EL (cell line): ENCODE results near the gene TRPC4.
"Not testable (repeated sequence)": the region's sequence is repeated elsewhere in the genome, so short reads cannot be mapped to it uniquely, and the experiment has no call there.

ENCODE experiments used
- DNase-seq: peaks from one replicate; pipeline ENCODE4 v3.0.0-alpha.2; 2016

Gene TRPC4

DNA sequence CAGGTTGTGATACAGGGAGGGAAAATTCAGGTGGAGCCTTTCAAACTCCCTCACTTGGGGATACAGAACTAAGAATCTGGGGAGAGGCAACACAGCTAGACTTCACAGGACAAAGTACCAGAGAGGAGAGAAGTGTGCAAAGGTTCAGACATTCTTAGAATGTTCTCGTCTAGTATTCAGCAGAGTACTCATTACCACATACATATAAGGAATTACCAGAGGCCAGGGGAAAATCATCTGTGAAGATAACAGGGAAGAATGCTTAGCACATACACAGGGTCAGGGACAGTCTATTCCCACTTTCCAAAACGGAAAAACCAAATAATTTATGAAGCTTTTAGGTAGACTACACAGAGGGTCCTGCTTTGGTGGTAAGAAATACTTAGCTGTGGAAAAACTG is 58.1 kb downstream of the TRPC4 start:
- DNase-seq: peak; percentile 20

DNA sequence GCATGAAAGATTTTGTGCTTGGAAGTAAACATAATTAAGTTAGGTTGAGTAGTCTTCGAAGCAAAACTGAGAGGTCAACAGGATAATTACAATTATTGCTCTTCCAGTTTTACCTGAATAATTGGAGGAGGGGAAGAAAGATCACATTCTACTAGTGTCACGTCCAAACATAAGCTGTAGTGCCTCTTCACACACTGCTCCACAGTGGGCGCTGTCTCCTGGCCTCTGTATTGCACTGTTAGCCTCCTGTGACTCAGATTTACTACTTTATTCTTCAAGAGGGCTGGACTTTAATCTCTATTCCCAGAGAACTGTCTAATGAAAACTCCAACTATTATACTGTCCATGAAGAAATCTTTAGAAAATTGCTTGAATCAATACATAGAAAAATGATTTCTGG is 62.9 kb downstream of the TRPC4 start:
- no peak for DNase-seq

DNA sequence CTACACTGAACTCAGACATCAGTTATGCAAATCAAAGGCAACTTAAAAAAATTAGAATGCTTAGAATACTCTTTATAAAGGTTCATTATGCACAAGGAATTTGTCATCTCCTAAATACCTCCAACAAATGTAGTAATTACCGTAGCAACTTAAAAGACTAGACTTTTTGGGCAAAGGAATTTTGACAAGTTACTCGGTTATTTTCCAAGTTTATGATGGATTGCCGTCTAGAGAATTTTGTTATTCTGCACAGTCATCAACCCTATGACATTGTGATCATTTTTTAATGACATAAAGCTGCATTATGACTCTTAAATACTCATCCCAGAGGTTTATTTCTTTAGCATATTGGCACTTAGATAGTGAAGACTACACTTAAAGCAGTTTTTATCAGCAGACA is 71.9 kb downstream of the TRPC4 start:
- DNase-seq: no peak

DNA sequence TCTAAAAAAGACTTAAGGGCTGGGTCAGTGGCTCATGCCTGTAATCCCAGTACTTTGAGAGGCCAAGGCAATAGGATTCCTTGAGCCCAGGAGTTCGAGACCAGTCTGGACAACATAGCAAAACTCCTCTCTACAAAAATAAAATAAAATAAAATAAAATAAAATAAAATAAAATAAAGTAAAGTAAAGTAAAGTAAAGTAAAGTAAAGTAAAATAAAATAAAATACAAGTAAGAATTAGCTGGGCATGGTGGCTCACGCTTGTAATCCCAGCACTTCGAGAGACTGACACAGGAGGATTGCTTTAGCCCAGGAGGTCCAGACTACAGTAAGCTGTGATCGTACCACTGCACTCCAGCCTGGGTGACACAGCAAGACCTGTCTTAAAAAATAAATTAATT is 72.8 kb downstream of the TRPC4 start:
- DNase-seq: not testable (repeated sequence)

- DNase-seq: peak; percentile 30
Observed at GRCh38 chr13:37795326-37795725, 74.2 kb downstream of the TRPC4 start.

DNA sequence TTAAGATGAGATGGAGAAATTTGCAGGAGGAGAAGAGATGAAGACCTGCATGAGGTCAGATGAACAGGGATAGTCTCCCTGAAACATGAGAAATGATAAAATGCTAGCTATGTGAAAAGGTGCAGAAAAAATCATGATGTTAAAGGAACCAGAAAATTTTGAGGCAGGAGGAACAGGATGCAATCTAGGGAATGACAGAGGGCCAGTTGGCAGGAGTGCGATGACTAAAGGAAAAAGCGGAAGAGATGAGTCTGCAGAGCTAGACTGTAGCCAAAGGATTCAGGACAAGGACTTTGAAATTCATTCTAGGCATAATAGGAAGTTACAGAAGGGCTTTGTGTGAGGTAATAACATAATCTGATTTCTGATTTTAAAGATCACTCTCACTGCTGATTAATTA is 77.9 kb downstream of the TRPC4 start:
- DNase-seq: peak; percentile 34

- no peak for DNase-seq
Observed at GRCh38 chr13:37788346-37788745, 81.2 kb downstream of the TRPC4 start.

DNA sequence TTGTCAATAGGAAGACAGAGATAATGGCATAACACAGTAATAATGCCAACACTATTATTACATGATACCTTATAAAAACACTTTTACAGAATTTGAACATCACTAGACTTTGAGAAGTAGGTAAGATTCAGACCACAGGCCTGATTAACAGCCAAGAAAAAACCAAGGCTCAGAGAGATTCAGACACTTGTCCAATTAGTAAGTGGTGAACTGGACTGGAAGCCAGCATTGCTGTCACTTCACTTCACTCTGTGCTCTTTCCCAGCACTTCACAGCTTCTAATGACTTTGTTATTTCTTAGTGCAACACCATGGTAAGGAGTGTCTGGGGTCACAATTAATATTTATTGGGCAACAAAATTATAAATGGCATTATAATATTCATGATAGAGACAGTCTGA is 91.9 kb downstream of the TRPC4 start:
- DNase-seq: no peak

GRCh38 chr13:37775871-37776270 is 93.7 kb downstream of the TRPC4 start:
- DNase-seq: peak; percentile 54

GRCh38 chr13:37772644-37773043 is 96.9 kb downstream of the TRPC4 start:
- no peak for DNase-seq

DNA sequence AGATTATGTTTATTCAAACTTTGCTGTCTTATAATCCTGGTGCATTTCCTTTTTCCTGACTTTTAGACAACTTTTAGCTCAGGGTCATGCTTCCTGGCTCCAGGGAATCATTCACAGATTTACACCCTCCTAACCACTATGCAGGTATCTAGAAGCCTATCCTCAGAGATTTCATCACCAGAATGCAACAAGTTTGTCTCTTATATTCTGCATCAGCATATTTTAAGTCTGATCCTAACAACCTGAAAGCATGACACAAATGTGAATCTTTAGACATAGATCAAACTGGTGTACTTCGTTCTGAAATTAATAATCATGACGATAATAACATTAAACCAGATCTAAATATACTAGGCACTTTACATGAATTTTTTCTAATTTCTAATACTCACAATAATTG is 100.0 kb downstream of the TRPC4 start:
- no peak for DNase-seq

DNA sequence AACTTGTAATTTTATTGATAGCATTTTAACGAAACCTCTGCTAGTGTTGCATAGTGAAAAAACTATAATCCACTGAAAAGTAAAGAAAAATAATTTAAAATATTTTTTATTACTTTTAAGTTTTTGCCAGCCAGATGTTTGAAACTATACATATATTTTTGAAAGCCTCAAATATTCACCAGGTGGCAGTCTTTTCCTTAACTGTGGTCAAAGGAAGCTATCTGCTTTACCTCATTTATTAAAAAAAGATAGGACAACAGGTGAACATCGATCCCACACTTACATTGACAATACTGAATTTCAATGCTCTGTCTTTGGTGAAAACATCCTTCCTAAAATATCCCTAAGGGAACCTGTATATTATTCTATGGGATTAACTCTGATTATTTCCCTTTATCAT is 100.5 kb downstream of the TRPC4 start:
- no peak for DNase-seq

DNA sequence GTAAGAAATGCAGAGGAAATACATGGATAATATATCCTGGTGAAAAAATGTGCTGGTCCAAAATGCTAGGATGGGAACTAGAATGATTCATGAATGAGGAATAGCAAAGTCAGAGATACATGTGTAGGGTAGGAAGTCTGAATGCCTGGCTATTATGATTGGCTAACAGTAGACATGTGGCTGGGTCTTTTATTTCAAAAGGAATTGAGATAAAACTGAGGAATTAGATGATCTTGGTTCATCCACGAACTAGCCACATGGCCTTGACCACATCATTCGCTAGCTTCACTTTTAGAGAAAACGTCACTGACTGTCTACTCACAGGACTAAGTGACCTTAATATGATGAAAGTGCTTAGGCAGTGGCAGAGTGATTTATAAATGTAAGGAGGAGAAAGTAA is 103.1 kb downstream of the TRPC4 start:
- no peak for DNase-seq

DNA sequence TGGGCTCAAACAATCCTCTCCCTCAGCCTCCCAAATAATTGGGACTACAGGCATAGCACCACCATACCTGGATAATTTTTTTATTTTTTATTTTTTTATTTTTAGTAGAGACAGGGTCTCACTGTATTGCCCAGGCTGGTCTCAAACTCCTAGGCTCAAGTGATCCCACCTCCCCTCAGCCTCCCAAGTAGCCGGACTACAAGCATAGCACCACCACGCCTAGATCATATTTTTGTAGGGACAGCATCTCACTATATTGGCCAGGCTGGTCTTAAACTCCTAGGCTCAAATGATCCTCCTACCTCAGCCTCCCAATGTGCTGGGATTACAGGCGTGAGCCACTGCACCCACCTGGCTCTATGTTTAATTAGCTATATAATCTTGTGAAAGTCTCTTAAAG is 114.2 kb downstream of the TRPC4 start:
- DNase-seq: no peak

DNA sequence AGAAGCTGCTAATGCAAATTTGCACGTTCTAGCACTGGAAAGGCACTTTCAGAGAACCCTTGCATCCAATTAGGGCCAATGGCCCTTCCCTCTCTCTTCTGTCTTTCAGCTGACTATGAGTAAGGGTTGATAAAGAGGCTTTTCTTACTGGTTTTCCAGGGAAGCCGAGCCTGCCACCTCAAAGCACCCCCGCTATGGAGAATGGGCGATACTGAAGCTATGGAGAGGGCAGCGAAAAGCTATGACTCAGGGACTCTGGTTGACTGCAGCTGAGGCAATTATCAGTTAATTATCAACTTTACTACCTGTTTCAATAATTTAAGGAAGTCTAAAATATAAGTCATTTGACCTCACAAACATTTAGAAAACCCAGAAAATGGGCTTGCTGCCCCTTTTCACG is 115.8 kb downstream of the TRPC4 start:
- no peak for DNase-seq

DNA sequence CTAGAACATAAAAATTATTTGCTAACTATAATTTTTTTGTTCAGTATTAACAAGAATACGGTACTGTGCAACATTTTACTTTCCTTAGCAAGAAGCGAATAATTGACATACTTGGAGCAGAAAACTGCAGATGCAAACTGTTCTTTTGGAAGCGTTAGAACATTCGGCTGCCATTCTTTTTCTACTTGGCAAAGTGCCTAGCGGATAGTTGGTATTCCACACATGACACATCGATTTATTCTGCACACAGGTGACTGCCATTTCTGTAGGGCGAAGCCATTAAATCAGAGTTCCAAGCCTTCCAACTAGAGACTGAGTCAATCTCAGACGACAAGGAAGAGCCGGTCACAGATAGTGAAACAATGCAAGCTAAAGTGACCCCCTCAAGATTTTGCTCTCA is 117.4 kb downstream of the TRPC4 start:
- DNase-seq: no peak

- no peak for DNase-seq
Observed at GRCh38 chr13:37751025-37751424, 118.5 kb downstream of the TRPC4 start.

DNA sequence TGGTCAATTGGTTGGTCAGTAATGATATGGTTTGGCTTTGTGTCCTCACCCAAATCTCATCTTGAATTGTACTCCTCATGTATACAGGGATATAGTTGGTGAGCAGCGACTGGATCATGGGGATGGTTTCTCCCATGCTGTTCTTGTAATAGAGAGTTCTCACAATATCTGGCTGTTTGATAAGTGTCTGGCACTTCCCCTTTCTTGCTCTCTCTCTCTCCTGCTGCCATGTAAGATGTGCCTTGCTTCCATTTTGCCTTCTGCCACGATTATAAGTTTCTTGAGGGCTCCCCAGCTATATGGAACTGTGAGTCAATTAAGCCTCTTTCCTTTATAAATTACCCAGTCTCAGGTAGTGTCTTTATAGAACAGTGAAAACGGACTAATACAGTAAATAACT is 120.7 kb downstream of the TRPC4 start:
- DNase-seq: no peak

DNA sequence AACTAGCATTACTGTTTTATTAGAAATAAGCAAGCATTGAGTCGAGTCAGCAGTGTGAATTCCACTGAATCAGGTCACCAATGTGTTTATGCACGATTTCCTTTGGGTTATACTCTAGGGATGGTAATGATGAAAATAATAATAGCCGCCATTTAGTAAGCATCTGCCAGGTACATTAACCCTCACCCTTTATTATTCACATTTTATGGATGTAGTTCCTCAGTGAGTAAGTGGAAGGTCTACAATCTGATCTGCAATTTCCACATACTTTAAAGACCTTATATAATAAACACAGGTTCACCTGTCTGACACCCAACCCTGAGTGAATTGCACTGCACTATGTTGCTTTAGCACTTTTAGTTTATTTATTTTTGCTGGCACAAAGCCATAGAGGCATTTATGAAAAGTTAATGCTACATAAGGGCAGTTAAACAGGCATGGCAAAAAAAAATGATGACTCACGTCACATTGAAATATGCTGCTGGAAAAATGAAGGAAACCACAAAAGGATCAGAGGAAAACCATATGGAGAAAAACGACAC is 122.4 kb downstream of the TRPC4 start:
- DNase-seq: peak; percentile 90

DNA sequence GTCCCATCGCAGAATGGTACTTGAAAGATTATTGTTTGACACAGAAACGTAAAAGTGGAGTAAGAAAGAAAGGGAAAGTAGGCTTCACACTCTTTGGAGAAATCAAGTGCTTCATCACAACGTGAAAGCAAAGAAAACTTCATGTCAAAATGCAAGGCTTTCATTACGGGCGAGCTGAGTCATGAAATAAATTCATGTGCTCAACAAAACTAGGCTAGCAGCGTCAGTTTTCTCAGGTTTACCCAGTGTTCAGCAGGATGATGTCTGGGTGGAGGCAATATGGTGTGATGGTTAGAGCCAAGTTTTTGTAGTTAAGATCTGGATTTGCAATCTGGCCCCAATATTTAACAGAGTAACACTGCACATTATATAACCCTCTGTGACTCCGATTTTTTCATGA is 128.0 kb downstream of the TRPC4 start:
- no peak for DNase-seq

DNA sequence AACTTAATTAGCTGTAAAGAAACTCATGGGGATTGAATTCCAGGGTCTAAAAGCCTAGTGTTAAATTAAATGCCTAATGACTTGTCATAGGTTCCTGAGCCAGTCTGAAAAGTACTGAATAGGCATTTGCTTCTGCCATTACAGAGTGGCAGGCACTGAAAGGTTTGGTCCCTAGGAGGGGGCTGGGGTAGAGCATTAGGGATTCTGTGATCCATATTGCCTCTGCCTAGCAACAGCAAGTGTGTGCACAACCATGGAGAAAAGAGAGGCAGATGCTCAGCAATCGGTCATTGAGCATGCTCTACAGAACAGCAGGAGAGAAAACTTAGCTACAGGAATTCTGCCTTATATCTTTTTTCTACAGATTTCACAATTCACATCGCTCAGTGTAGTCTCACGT is 133.5 kb downstream of the TRPC4 start:
- no peak for DNase-seq

- no peak for DNase-seq
Observed at GRCh38 chr13:37735293-37735692, 134.3 kb downstream of the TRPC4 start.

DNA sequence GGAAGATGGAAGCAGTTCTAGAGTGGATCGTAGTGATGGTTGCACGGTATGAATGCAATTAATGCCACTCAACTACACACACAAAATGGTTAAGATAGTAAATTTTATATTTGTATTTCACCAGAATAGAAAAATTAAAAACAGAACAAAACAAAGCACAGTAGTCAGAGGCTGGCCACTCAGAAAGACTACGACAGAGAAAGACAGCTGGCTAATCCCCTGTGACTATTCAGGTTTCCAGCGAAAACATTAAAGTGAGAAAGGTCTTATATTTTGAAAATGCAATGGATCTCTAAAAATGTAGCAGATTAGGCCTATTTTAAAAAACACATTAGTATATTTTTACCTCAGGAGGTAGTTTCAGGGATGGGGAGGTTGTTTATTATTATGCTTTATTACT is 139.7 kb downstream of the TRPC4 start:
- no peak for DNase-seq

GRCh38 chr13:37716420-37717195 is 153.0 kb downstream of the TRPC4 start:
- peak; percentile 37 for DNase-seq

DNA sequence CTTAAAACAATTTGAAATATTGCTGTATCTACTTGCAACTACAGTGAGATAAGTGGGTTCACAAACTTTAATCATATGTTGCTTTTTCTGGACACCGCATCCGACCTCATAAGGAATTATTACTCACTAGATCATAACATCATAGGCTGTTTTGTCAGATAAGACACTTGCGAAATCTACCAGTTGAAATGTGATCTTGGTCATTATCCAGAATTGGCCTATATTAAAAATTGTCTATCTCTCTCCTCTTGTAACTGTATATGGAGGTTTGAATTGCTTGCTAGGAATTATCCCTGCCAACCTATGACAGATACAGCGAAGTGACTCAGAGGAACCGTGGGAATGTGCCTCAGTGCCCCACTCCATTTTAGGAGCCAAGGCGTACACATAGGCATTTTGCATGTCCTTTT is 154.0 kb downstream of the TRPC4 start:
- peak; percentile 91 for DNase-seq
